Activated naive CD8-positive, alpha-beta T cell treated with anti-CD3 and anti-CD28 coated beads, Interleukin-2, amount 10 ng/mL, durations not matched to agents 7 days and 5 days (primary cell): ENCODE data around the gene CASP1. TPM values are rescaled to one million over a fixed set of nuclear protein-coding genes. Genes with fewer than 3 reads are reported as not detected.
"Not testable (repeated sequence)": the region's sequence is repeated elsewhere in the genome, so short reads cannot be mapped to it uniquely, and the experiment has no call there.

Experiments
- ATAC-seq: fragments of 150-1000 bp; cut with Tn5 transposase; one replicate; pipeline ENCODE4 v1.10.0; 2021; ENCODE audit warnings: low read depth, moderate library complexity
- POLR2A ChIA-PET: fragments of 350-600 bp; sonication (Branson Sonifier 250); formaldehyde crosslinking; loops from one replicate; lab custom pipeline; 2021; ENCODE audit warnings: antibody characterized with exemption; lab: Charles Lee
- DNase-seq: peaks from one replicate; pipeline ENCODE4 v3.0.0; 2021
- H3K27ac Mint-ChIP-seq: one replicate; pipeline ENCODE4 v1.8.0; 2022; ENCODE audit warnings: mild to moderate bottlenecking, mixed read lengths
- H3K27me3 Mint-ChIP-seq: one replicate; pipeline ENCODE4 v1.8.0; 2022; ENCODE audit warnings: mild to moderate bottlenecking, moderate library complexity, mixed read lengths
- H3K36me3 Mint-ChIP-seq: one replicate; pipeline ENCODE4 v1.8.0; 2021; ENCODE audit warnings: mild to moderate bottlenecking, mixed read lengths
- H3K4me1 Mint-ChIP-seq: one replicate; pipeline ENCODE4 v1.8.0; 2021; ENCODE audit warnings: mixed read lengths
- H3K4me3 Mint-ChIP-seq: one replicate; pipeline ENCODE4 v1.8.0; 2022; ENCODE audit warnings: mild to moderate bottlenecking, moderate library complexity, mixed read lengths
- H3K9me3 Mint-ChIP-seq: one replicate; pipeline ENCODE4 v1.8.0; 2021; ENCODE audit warnings: mixed read lengths
- total RNA-seq, 2 experiments: library from RNA; stranded (reverse); gene quantifications; one replicate each; pipeline ENCODE4 v1.2.3, GENCODE V29; 2021

The CASP1 gene
- total RNA-seq, 2 experiments from 2014 or later, result 93.6 to 98.6 TPM

GRCh38 chr11:105063245-105063941 is 28.4 kb upstream of the CASP1 start:
- H3K36me3 Mint-ChIP-seq, POLR2A ChIA-PET: not testable (repeated sequence)

DNA sequence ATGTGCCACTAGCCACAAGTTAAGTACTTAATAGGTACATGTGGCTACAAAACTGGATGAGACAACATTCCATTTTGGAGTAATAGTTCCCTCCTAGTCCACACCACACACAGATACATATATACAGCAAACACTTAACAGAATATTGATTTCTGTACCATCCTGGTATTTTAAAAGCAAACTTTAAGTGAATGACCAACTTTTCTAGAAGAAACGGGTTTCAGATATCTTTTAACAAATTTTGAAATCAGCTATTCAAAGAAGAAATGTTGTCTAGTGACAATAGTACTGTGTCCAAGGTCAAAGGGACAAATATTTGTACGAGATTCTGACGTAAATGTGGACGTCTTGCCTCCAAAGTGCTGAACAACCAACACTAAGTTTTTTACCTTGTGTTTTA is 22.5 kb upstream of the CASP1 start:
- no peak overlapping the region for H3K27ac Mint-ChIP-seq
- no peak overlapping the region for H3K4me3 Mint-ChIP-seq
- no peaks in the 10 kb centered on the region for H3K4me1 Mint-ChIP-seq
- H3K36me3 Mint-ChIP-seq, result no peaks in the 10 kb centered on the region
- H3K9me3 Mint-ChIP-seq, result no peaks in the 10 kb centered on the region
- ATAC-seq (no peak), DNase-seq (no peak)
- POLR2A ChIA-PET, result no interaction called here
- no peaks in the 10 kb centered on the region for H3K27me3 Mint-ChIP-seq

More at GRCh38 chr11:105063245-105063941, 28.4 kb upstream of the CASP1 start:
- not testable (repeated sequence) for H3K4me3 Mint-ChIP-seq, DNase-seq, H3K9me3 Mint-ChIP-seq, H3K27ac Mint-ChIP-seq, H3K4me1 Mint-ChIP-seq, H3K27me3 Mint-ChIP-seq, ATAC-seq

DNA sequence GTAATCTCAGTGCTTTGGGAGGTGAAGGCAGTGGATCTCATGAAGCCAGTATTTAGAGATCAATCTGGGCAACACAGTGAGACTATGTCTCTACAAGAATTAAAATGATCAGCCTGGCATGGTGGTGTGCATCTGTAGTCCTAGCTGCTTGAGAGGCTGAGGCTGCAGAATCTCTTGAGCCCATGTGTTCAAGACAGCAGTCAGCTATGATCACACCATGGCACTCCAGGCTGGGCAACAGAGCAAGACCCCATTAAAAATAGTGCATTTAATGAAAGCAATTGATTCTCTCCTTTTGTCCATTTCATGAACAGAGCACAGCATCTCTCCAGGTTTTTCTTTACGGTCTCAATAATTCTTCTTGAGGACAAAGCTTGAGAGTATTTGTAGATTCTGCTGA is 21.5 kb upstream of the CASP1 start:
- no peaks in the 10 kb centered on the region for H3K36me3 Mint-ChIP-seq
- POLR2A ChIA-PET, result no interaction called here
- H3K27me3 Mint-ChIP-seq, result no peaks in the 10 kb centered on the region
- no peaks in the 10 kb centered on the region for H3K9me3 Mint-ChIP-seq
- no peak overlapping the region for H3K4me3 Mint-ChIP-seq
- DNase-seq (no peak), ATAC-seq (no peak)
- H3K4me1 Mint-ChIP-seq, result no peaks in the 10 kb centered on the region
- H3K27ac Mint-ChIP-seq, result no peak overlapping the region

GRCh38 chr11:105054723-105055493 is 20.0 kb upstream of the CASP1 start:
- ATAC-seq, result no peak

DNA sequence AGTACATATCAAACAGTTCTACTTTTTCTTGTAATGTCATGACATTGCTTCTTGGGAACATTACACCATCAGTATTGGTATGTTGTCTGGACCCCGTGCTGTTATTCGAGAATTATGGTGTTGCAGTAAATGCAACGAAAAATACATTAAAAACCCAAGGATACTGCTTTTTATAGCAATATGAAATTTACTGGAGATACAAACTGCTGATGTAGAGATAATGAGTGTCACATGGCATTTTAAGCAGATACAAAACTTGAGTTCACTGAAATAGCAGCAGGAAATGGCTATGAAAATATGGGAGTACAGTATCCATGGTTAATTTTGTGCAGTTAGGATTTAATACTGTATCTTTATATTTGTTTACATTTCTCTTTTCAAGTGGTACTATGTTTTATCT is 17.5 kb upstream of the CASP1 start:
- Mint-ChIP-seq H3K27me3 (no peaks in the 10 kb centered on the region), H3K36me3 (no peaks in the 10 kb centered on the region), H3K9me3 (peaks cover 1% of the 10 kb centered on the region), H3K4me3 (no peak overlapping the region), H3K27ac (no peak overlapping the region), H3K4me1 (no peaks in the 10 kb centered on the region)
- ATAC-seq (no peak), DNase-seq (no peak)
- POLR2A ChIA-PET, result no interaction called here

More at GRCh38 chr11:105054723-105055493, 20.0 kb upstream of the CASP1 start:
- Mint-ChIP-seq H3K9me3 (no peaks in the 10 kb centered on the region), H3K27ac (no peak overlapping the region), H3K4me1 (no peaks in the 10 kb centered on the region), H3K4me3 (no peak overlapping the region), H3K36me3 (no peaks in the 10 kb centered on the region), H3K27me3 (no peaks in the 10 kb centered on the region)
- POLR2A ChIA-PET, result no interaction called here
- no peak for DNase-seq

- ATAC-seq (no peak), DNase-seq (no peak)
- H3K9me3 Mint-ChIP-seq, result peaks cover 1% of the 10 kb centered on the region
- no peaks in the 10 kb centered on the region for H3K4me1 Mint-ChIP-seq
- H3K36me3 Mint-ChIP-seq, result no peaks in the 10 kb centered on the region
- H3K27ac Mint-ChIP-seq, result no peak overlapping the region
- POLR2A ChIA-PET, result no interaction called here
- no peaks in the 10 kb centered on the region for H3K27me3 Mint-ChIP-seq
- H3K4me3 Mint-ChIP-seq, result no peak overlapping the region
Observed at GRCh38 chr11:105051559-105051958, 16.6 kb upstream of the CASP1 start.

GRCh38 chr11:105049481-105049880 is 14.5 kb upstream of the CASP1 start:
- Mint-ChIP-seq H3K4me1 (peaks cover 6% of the 10 kb centered on the region), H3K27ac (no peak overlapping the region), H3K9me3 (peaks cover 1% of the 10 kb centered on the region), H3K36me3 (peaks cover 2% of the 10 kb centered on the region), H3K4me3 (no peak overlapping the region), H3K27me3 (no peaks in the 10 kb centered on the region)
- DNase-seq, result no peak
- ATAC-seq, result no peak
- POLR2A ChIA-PET, result no interaction called here

- peaks cover 1% of the 10 kb centered on the region for H3K9me3 Mint-ChIP-seq
- peaks cover 25% of the 10 kb centered on the region for H3K4me1 Mint-ChIP-seq
- H3K27me3 Mint-ChIP-seq, result no peaks in the 10 kb centered on the region
- H3K27ac Mint-ChIP-seq, result no peak overlapping the region
- ATAC-seq (no peak), DNase-seq (no peak)
- H3K4me3 Mint-ChIP-seq, result no peak overlapping the region
- H3K36me3 Mint-ChIP-seq, result peaks cover 13% of the 10 kb centered on the region
- POLR2A ChIA-PET, result no interaction called here
Observed at GRCh38 chr11:105046898-105047579, 12.1 kb upstream of the CASP1 start.

DNA sequence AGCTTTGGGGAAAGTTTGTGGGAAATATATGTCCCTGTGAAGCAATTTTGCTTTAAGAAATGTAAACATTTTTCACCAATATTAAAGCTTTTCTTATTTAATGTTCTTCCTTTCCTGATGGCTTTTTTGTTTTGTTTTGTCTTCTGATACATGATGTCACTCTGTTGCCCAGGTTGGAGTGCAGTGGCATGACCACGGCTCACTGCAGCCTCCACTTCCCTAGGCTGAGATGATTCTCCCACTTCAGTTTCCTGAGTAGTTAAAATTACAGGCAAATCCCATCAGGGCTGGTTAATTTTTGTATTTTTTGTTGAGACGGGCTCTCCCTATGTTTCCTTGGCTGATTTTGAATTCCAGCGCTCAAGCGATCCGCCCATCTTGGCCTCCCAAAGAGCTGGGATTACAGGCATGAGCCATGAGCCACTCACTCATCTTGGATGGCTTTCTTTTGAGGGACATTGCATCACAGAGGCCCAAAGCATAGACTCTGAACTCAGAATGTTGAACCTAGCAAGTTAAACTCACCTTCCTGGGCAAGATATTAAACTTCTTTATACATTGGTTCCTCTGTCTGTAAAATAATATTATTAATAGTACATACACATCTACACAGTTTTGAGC is 10.8 kb upstream of the CASP1 start:
- no peaks in the 10 kb centered on the region for H3K27me3 Mint-ChIP-seq
- peaks cover 24% of the 10 kb centered on the region for H3K36me3 Mint-ChIP-seq
- H3K4me3 Mint-ChIP-seq, result peak overlapping the region; percentile 72
- peaks cover 31% of the 10 kb centered on the region for H3K4me1 Mint-ChIP-seq
- POLR2A ChIA-PET, result interaction anchor here (0.8 kb wide), 1 partner anchor 10 kb away, joined by 3 read pairs; no protein-coding TSS in a partner anchor
- no peak for DNase-seq
- H3K27ac Mint-ChIP-seq, result peak overlapping the region; percentile 80
- peaks cover 2% of the 10 kb centered on the region for H3K9me3 Mint-ChIP-seq
- no peak for ATAC-seq

DNA sequence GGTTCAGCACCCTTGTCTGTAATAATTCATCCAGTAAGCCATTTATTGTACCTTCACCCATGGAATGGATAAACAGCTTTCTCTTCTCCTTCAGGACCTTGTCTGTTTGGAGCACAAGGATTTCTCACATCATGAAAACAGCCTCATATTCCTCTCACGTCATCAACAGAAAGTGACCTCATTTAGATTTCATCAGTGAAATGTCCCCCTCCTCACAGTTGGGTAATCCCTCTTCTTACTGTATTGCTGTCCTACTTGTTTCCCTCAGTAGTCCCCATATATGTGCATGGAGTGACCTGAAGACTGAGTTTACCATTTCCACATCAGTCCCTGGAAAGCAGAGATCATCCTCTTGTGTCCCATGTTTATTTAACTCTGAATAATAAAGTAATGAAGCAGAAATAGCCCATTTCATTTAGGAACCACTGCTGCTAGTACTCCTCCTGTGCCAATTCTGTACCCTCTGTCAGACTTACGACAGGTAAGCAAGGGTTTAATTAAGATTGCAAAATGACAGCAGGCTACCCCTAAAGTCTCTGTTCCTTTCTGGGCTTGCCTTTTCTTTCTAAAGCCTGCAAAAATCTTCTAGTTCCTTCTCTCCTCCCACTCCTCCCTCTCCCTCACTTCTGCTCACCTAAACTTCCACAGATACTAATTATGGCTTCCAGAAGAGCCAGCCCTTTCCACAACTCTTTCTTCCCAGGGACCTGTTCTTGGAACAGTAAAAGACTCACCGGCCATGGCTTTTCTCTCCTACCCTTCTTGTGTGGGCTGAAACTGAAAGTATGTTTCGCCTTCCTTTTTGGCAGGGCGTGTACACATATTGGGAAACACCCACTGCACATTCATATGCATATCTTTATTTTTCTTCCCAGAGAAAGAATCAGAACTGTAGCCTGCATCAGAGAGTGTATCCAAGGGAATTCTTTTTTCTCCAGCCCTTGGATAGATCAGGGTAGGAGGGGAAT is 9.9 kb upstream of the CASP1 start, which contains the start of gene CARD16:
CARD16 (minus strand) TSS at position 779 of the 968 bp plus-strand sequence; CDS start at position 741, 38 bp downstream.
- peaks cover 32% of the 10 kb centered on the region for H3K4me1 Mint-ChIP-seq

DNA sequence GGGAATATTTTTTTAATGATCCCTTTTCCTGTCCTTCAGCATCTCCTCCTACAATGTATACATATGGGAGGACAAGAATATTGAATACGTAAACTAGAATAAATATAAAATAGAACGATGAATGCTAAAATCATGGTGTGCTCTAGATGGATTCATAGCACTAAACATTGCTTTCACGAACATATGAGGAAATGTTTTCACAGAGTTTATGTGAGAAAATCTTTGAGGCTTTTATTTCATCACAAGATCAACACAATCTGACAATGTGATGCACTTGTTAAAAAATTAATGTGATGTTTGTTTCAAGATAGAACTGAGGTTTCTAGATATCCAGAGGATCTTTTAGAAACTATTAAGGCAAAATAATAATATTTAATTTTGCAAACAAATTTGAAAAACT is 7.2 kb upstream of the CASP1 start:
- H3K27me3 Mint-ChIP-seq, result no peaks in the 10 kb centered on the region
- POLR2A ChIA-PET, result no interaction called here
- no peak for ATAC-seq
- peaks cover 2% of the 10 kb centered on the region for H3K9me3 Mint-ChIP-seq
- H3K27ac Mint-ChIP-seq, result no peak overlapping the region
- H3K4me1 Mint-ChIP-seq, result peaks cover 33% of the 10 kb centered on the region
- peak overlapping the region; percentile 96 for H3K4me3 Mint-ChIP-seq
- peaks cover 50% of the 10 kb centered on the region for H3K36me3 Mint-ChIP-seq
- no peak for DNase-seq

More for the DNA sequence above, 9.9 kb upstream of the CASP1 start, which contains the start of gene CARD16:
- peaks cover 32% of the 10 kb centered on the region for H3K36me3 Mint-ChIP-seq
- peak; percentile 95 for ATAC-seq
- H3K4me3 Mint-ChIP-seq, result peak within 1 kb of the TSS; percentile 96
- DNase-seq, H3K9me3 Mint-ChIP-seq, POLR2A ChIA-PET, H3K27me3 Mint-ChIP-seq: not testable (repeated sequence)
- H3K27ac Mint-ChIP-seq, result peak within 1 kb of the TSS; percentile 94

DNA sequence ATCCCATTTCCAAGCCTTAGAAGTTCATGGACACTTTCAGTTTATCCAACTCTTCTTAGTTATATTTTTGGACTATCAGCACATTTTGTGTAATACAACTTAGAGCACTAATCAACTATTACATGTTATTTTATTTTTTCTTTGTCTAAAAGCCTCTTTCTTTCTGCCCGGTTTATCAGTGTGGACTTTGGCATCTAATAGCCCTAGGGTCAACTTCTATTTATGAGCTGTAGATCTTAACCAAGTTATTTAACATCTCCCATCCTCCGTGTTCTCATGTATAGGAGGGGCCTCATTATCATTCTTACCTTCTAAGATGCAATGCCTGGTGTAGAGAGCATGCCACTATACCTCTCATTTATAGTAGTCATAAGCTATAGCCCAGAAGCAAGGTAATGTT is 5.8 kb upstream of the CASP1 start:
- POLR2A ChIA-PET, result no interaction called here
- peaks cover 2% of the 10 kb centered on the region for H3K9me3 Mint-ChIP-seq
- ATAC-seq (no peak), DNase-seq (no peak)
- no peaks in the 10 kb centered on the region for H3K27me3 Mint-ChIP-seq
- no peak overlapping the region for H3K27ac Mint-ChIP-seq
- peaks cover 56% of the 10 kb centered on the region for H3K36me3 Mint-ChIP-seq
- no peak overlapping the region for H3K4me3 Mint-ChIP-seq
- peaks cover 30% of the 10 kb centered on the region for H3K4me1 Mint-ChIP-seq
